Stimulated activated CD8-positive, alpha-beta memory T cell treated with anti-CD3 and anti-CD28 coated beads, Interleukin-4, amount 100 ng/mL, for 1 hour (primary cell): ENCODE data around the gene SLAIN2.
"Not testable (repeated sequence)": the region's sequence is repeated elsewhere in the genome, so short reads cannot be mapped to it uniquely, and the experiment has no call there.

ENCODE experiments used
- DNase-seq, 2 donors: peaks; one replicate each; pipeline ENCODE4 v3.0.0-alpha.2; 2020; ENCODE audit warnings: low read depth in 2 of 2, low spot score in 1 of 2

Gene SLAIN2

GRCh38 chr4:48340965-48341775 lies at the start of gene SLAIN2:
TSS of gene SLAIN2 (plus strand) at chr4:48341529. CDS start at chr4:48341740, 211 bp downstream.
- peak; percentile 98 to 99 for DNase-seq

DNA sequence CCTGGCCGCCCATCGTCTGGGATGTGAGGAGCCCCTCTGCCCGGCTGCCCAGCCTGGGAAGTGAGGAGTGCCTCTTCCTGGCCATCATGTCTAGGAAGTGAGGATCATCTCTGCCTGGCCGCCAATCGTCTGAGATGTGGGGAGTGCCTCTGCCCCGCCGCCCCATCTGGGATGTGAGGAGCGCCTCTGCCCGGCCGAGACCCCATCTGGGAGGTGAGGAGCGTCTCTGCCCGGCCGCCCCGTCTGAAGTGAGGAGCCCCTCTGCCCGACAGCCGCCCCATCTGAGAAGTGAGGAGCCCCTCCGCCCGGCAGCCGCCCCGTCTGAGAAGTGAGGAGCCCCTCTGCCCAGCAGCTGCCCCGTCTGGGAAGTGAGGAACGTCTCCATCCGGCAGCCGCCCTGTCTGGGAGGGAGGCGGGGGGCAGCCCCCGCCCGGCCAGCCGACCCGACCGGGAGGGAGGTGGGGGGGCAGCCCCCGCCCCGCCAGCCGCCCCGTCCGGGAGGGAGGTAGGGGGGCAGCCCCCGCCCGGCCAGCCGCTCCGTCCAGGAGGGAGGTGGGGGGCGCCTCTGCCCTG lies 49.0 kb upstream of the SLAIN2 start:
- not testable (repeated sequence) for DNase-seq

- DNase-seq, result no peak
Measured at GRCh38 chr4:48295116-48295515, 46.2 kb upstream of the SLAIN2 start.

DNA sequence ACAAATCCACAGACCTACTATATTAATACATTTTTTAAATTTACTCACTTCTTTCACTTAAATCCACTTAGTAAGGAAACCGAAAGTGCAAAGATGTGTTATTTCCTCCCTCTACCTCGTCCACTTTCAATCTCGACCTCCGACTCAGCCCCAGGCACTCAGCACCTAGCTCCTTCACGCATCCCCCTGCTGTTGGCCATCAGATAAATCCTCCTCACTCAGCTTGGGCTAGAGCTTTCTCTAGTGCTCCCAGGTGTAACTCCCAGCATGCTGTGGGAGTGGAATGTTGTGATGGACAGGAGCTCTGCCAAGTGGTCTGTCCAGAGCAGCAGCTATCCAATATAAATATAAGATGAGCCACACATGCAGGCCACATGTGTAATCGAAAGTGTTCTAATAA lies 45.0 kb upstream of the SLAIN2 start:
- no peak for DNase-seq

DNA sequence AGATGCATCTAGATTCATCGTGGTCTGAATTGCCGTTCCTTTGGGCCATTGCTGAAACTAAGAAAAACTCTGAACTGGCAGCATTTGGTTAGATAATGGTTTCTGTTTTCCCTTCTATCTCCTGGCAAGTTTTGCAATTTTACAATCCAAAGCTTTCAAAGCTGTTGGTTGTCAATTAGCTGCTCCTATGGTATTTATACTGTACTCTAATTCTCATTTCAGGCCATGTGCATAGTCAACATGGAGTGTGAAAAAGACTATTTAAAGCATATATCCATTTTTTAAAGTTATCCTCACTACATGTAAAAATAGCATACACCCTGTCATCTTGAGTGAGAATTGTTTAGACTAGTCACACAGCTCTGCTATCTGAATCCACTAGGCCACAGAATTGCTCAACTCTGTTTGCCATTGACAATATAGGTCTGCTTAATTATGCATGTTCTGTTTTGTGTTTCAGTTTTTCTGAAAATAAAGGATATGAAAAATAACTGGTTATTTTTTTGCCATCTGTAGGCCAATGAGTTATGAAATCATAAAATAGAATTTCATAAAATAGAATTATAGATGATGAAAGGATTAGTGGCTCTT lies 44.0 kb upstream of the SLAIN2 start:
- no peak for DNase-seq

- DNase-seq, result no peak
Measured at GRCh38 chr4:48299560-48299959, 41.8 kb upstream of the SLAIN2 start.

DNA sequence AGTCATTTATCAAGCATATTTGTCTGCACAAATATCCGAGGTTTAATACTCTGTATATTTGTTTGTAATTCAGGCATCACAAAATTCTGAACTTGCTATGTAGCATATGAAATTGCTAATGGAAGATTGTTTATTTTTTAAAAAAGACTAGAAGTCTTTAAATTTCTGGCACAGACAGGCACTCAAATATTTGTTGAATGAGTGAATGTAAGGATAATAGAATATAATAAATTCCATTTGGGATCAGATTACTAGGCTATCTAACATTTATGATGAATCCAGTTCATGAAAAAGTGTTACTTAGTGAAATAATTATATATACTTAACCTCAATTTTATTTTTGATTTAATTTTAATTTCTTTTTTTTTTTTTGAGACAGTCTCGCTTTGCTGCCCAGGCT lies 41.3 kb upstream of the SLAIN2 start:
- DNase-seq, result no peak

GRCh38 chr4:48305508-48305907 lies 35.8 kb upstream of the SLAIN2 start:
- no peak for DNase-seq

- DNase-seq, result no peak
Measured at GRCh38 chr4:48307528-48307927, 33.8 kb upstream of the SLAIN2 start.

- DNase-seq, result no peak
Measured at GRCh38 chr4:48308901-48309300, 32.4 kb upstream of the SLAIN2 start.

- DNase-seq, result no peak
Measured at GRCh38 chr4:48311896-48312295, 29.4 kb upstream of the SLAIN2 start.

DNA sequence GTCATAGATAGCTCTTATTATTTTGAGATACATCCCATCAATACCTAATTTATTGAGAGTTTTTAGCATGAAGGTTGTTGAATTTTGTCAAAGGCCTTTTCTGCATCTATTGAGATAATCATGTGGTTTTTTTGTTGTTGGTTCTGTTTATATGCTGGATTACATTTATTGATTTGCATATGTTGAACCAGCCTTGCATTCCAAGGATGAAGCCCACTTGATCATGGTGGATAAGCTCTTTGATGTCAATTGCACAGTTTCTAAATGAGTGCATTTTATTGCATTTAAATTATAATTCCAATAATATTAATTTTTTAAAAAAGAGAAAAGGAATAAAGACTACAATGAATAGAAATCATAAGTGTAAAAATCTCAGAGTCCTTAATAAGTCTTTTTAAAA lies 26.6 kb upstream of the SLAIN2 start:
- not testable (repeated sequence) for DNase-seq

DNA sequence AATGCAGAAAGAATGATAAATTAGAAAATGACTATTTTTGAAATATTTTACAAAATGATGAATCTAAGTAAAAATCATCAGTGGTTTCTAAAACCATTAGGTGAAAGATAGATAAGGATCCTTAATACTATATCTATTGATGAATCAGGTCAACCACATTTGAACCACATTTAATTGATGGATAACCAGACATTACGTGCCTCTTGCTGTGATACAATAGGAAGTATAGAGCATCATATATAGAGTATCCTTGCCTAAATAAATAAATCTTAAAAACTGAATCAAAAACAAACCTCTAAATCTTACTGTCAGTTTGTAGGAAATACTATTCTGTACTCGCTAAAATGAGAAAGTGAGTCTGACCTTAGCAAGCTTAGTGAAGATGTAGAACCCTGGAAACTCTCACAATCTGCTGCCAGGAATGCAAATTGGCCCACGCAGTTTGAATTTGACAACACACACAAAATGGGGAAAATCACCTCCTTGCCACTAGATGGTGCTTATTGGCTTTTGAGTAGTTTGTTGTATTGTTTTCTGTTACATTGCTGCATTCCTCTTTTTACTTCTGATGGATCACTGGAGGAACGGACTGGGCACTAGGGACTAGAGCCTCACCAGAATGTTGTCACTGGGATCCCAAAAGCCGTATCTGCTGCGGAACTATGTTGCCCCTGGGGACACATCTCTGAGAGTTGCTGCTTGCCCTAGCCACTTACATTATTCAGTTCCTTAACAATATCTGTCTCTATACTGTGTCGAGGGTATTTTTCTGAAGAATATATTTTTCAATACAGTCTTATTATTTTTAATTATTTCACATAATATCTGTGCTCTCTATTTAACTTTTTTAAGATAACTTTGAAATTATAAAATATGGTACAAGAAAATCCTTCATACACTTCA lies 25.4 kb upstream of the SLAIN2 start:
- no peak for DNase-seq

- no peak for DNase-seq
Measured at GRCh38 chr4:48321312-48321711, 20.0 kb upstream of the SLAIN2 start.

- no peak for DNase-seq
Measured at GRCh38 chr4:48322063-48322462, 19.3 kb upstream of the SLAIN2 start.

GRCh38 chr4:48324281-48324680 lies 17.0 kb upstream of the SLAIN2 start:
- no peak for DNase-seq

DNA sequence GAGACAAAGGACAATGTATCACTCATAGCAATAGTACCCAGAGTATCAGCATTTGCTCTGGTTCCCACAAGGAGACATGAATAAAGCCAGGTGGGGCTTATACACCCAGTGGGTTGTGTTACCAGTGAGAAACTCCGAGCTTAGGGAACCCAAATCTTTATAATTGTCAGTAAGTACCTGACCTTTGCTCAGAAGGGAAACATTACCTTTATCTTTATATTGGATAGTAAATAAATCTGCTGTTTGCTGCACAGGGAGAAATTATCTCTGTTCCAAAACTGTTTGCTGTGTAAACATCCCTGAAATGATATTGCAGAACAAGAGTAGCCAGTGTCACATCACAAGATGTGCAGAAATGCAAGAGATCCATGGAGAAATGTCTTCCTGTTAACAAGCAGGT lies 12.1 kb upstream of the SLAIN2 start:
- no peak for DNase-seq

GRCh38 chr4:48329976-48330375 lies 11.4 kb upstream of the SLAIN2 start:
- DNase-seq, result no peak

DNA sequence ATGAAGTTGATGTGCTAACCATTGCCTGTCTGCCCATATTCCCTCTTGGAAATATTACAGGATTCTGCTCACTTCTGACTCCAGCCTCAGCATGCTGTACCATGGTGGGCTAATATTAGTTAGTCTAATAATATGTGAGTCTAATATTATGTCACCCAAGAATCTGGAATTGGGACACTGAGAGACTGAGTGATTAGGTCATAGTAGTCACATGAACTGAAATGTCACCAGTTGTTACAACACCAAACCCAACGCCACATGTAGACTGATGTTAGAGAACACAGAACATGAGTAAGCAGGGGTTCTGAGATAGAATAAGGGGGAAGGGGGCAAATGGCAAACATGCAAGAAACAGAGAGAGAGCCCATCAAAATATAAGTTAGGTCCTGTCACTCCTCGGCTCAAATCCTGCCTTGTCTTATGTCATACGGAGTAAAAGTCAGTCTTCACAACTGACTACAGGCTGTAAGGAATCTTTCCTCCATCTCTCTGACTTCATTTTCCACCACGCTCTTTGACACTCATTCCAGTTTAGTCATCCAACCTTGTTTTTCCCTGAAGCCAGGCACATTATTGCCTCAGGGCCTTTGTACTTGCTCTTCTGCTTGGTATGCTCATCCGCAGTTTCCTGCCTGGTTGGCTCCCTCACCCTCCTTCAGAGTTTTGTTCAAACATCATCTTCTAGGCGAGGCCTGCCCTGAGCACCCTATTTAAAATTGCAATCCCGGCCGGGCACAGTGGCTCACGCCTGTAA lies 9.6 kb upstream of the SLAIN2 start:
- no peak for DNase-seq

- DNase-seq, result no peak
Measured at GRCh38 chr4:48332661-48333060, 8.7 kb upstream of the SLAIN2 start.

- no peak for DNase-seq
Measured at GRCh38 chr4:48333587-48333986, 7.7 kb upstream of the SLAIN2 start.
